GM18520 (cell line): ENCODE measurements around the gene RUFY1.
A peak's percentile ranks its signal among the peaks of the same experiment; 100 is the strongest.
"Not testable (repeated sequence)": the region's sequence is repeated elsewhere in the genome, so short reads cannot be mapped to it uniquely, and the experiment has no call there.

Experiments
- ATAC-seq: cut with Tn5 transposase; IDR thresholded peaks from one replicate; pipeline ENCODE4 v1.9.1; 2021; ENCODE audit not compliant: unreplicated experiment

RUFY1 gene

DNA sequence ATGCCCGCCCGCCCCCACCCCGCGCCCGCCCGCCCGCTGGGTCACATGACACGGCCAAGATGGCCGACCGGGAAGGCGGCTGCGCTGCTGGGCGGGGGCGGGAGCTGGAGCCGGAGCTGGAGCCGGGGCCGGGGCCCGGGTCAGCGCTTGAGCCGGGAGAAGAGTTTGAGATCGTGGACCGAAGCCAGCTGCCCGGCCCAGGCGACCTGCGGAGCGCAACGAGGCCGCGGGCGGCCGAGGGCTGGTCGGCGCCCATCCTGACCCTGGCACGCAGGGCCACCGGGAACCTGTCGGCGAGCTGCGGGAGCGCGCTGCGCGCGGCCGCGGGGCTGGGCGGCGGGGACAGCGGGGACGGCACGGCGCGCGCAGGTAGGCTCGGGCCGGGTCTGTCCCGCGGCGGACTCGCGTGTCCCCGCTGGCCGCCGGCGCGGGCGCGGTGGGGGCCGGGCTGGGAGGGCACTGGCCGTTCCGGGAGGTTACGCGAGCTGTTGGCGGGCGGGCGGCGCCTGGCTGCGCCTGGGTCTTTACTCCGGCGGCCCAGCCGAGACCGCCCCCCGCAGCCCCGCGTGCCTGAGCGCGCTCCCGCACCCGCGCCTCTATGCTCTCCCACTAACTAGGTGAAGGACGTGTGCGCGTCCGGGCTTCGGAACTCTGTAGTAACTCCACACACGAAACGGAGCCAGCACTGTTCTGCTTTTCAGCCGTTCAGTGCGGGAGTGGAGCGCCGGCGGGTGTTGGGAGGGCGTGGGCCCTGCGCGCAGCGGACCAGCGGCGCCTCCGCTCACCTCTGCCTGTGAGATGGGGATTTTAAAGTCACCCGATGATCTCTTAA lies at the start of gene RUFY1:
TSS of gene RUFY1 (plus strand) at position 44 of the 832 bp plus-strand sequence. CDS start at position 60, 16 bp downstream.
- ATAC-seq, result peak; percentile 82

DNA sequence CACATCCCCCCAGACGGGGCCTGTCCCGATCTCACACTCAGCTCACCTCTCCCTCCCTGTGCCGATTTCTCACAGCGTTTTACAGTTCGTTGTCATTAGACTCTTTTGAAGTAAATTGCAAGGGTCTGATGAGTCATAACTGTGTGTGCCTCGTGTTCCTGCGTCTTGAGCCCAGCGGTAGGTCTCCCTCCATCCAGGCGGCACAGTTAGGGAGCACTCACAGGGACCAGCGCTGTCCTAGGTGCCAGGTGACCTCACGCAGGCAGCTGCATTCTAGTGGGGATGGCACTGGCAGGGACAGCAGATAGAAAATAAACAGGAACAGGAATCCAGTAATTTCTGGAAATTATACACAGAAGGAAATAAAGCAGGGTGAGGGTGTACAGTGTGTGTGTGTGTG lies 48.4 kb upstream of the RUFY1 start:
- not testable (repeated sequence) for ATAC-seq

DNA sequence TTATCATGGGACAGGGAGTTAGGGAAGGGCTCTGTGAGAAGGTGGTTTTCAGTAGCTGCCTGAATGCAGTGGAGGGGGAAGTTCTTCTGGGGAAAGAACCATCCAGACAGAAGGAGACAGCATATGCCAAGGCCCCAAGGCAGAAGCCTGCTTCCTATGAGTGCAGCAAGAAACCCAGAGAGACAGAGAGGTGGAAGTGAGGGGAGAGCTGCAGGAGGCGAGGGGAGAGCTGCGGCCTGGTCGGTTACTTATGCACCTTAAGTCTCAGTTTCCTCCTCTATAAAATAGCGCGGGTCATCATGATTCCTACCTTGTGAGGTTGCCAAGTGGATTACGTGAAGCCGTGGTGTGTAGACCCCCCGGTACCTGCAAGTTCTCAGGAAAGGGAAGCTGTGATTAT lies 47.9 kb upstream of the RUFY1 start:
- not testable (repeated sequence) for ATAC-seq

DNA sequence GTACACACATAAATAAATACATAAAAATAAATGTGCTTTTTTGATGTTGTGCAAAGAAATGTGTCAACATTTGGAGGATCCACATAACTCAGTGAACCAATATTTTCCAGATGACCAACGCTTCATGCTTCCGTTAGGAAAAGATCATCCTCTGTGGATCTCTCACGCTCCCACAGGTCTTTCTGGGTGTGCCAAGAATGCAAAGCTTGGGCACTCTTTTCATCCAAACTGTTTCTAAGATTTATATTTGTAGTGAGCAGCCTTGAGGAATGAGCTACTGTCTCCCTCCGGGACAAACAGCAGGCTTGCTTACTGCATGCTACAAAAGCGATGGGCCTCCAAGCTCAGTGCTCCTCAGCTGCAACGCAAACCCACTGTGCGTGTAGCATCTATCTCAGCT lies 46.2 kb upstream of the RUFY1 start:
- no peak for ATAC-seq

GRCh38 chr5:179504600-179505396 lies 45.6 kb upstream of the RUFY1 start:
- ATAC-seq, result no peak

DNA sequence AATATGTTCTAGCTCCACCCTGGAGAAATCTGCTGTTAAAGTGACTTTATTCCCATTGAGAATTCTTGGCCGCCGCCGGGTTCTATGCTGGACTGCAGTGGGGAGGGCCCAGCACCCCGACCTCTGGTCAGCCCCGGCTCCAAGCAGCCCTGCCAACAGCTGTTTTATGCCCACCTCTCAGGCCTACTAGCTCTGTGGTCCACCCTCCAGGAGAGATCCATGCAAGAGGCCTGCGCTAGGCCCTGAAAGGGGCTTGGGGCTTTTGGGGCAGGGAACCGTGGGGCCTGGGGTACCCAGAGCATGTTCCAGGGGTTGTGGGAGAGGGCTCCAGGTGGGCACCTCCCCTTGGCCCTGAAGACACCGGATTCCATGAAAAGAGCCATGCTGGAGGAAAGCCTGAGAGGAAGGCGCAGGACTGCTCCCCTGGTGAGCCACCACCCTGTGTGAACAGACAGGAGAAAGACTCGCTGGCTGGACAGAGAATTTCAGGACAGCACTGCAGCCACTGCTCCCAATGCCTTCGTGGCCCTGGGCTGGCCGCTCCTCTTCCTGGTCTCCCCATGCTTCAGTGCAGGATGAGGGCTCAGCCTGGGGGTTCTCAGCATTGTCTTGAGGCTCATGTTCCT lies 44.6 kb upstream of the RUFY1 start:
- no peak for ATAC-seq

- ATAC-seq, result no peak
Measured at GRCh38 chr5:179509239-179509638, 41.1 kb upstream of the RUFY1 start.

- no peak for ATAC-seq
Measured at GRCh38 chr5:179509845-179510244, 40.5 kb upstream of the RUFY1 start.

DNA sequence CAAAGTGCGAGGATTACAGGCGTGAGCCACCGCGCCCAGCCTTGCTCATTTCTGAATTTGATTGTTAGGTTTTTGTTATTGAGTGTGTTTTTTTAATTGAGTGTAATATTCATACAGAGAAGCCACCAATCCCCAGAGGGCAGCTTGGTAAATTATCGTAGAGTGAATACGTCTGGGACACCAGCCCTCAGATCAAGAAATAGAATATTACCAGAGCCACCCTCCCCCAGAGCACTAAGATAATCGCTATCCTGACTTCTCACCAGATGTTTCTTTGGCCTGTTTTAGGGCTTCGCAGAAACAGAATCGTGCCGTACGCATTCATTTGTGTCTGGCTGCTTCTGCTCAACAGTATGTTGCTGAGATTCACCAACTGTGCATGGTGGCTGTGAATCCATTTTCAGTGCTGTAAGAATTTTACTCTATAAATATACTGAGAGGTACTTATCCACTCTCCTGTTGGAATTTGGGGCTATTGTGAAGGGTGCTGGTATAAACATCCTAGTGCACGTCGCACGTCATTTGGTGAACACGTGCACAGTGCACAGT lies 37.8 kb upstream of the RUFY1 start:
- ATAC-seq, result no peak

DNA sequence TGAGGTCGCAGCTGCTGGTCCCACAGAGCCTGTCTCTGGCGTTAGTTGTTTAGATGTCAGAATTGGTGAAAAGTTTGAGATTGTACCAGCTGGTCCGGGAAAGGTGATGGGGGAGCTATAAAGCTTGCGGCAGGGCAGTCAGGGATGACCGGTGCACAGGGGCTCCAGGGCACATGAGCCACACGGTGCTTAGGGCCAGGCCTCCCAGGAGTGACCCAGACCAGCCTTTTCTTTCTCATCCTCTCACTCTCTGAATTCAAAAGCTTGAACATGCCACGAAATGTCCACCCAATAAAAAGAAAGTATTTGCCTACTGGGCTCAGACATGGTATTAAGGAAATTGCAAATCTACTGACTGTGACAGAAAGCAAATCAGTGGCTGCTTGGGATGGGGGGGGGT lies 34.9 kb upstream of the RUFY1 start:
- not testable (repeated sequence) for ATAC-seq

GRCh38 chr5:179516221-179516620 lies 34.1 kb upstream of the RUFY1 start:
- ATAC-seq, result no peak

DNA sequence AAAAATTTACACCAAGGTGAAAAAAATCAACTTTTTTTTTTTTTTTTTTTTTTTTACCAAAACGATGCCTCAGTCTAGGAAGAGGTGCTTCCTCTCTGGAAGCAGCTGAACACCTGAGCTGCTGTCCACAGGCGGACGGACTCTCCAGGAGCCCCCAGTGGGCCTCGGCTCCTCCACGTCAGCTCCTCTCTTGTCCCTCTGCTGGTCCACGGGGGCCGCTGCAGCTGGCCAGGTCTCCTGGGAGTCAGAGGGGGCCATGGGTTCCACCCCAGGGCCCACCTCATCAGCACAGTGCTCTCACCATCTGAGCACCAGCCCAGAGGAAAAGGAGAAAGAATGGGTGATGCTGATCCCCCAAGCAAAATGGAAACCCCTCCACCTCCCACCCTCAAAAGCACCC lies 32.6 kb upstream of the RUFY1 start:
- ATAC-seq, result not testable (repeated sequence)

DNA sequence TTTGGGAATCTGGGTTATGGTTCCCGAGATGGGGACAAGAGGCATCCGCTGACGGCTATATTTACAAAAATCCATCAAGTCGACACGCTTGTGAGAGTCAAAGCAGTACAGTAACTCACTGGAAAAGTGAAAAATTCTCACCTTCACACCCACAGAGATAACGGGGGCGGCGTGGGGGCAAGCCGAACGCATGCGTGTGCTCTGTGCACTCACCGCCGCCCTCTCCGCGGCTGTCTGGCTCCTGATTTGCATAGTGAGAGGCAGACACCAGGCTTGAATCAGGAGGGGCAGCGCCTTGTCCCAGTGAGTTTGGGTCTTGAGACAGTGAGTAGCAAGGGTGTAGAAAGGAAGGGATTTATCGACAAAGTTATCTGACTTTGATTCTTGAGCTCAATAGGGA lies 32.0 kb upstream of the RUFY1 start:
- peak; percentile 73 for ATAC-seq

GRCh38 chr5:179519416-179520070 lies 30.8 kb upstream of the RUFY1 start:
- ATAC-seq, result not testable (repeated sequence)

DNA sequence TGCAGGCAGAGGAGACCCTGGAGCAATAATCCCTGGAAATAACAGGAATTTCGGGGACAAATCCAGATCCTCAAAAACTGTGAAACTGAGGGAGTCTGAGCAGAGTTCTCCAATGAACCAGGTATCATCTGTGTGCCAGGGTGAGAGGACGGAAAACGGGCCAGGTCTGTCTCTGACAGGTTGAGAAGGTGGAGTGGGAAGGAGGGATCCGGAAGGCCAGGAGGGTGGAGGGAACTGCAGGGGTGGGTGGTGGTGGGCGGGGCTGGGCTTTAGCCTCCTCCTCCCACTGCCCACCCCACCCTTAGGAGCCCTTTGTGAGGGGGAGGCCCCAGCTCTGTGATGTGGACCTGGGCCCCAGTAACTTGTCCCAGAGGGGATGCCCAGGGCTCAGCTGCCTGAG lies 28.2 kb upstream of the RUFY1 start:
- not testable (repeated sequence) for ATAC-seq

DNA sequence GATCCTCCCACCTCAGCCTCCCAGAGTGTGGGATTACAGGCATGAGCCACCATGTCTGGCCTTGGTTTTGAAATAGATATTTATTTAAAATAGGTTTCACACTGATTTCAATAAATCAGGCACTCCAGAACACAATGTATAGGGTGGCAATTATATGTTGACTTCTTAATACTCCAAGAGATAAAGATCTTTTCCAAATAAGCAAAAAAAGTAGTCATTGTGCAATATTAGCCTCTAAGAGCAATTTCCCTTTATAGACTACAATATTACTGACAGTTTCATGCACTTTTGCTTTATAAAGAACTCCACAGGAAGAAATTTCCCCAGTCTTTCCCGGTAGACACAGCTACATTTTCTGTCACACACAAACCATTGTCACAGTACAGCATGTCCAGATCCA lies 23.4 kb upstream of the RUFY1 start:
- ATAC-seq, result no peak

DNA sequence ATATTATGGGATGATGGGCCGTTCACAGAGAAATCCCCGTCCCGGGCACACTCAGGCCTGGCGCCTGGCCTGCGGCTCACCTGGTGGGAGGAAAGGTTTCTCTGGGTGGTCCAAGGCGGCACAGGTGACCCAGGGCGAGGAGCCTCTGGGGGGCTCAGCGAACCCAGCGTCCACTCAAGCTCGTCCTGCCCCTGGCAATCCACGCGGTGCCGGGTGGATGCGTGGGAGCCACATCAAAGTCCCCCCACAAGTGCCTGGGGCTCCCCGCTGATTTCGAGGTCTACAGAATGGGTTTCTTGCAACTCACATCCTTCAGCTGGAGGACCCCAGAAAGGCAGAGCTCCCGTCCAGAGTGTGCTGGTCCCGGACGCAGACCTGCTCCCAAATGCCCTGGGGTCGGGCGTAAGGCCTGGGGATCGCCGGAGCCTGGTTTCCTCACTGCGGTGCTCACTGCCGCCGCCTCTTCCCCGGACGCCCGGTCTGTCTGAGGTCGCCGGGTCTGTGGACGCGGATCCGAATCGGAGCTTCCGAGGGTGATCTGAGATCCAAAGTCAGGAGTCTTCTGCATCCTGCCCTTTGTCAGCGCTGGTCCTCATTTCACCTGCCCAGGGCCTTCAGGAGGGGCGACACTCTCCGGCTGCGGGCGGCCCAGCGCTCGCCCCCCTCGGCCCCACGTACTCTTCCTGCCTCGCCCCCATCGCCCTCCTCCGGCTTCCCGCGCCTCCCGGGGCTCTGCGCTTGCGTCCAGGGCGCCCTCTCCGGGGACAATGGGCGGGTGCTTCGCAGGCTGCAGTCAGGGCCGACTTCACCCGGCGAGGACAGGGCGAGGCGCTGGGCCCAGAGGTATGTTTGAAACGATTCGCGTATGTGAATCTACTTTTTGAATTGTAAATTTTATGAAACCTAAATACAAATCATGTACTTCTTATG lies 20.0 kb upstream of the RUFY1 start:
- peak; percentile 51 for ATAC-seq

DNA sequence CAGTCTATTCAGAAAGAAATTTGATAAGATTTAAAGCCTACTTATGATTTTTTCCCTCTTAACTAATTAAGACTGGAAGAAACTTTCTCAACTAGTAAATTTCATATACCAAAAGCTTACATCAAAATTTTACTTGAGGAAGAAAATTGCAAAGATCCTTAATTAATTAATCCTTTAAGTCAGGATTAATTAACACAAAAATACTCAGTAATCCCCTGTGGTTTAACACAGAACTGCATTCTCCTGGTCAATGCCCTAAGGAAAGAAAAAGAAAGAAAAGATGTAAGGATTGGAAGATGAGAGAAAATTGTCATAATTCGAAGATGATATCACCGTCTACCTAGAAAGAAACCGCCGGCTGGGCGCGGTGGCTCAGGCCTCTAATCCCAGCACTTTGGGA lies 17.3 kb upstream of the RUFY1 start:
- no peak for ATAC-seq

DNA sequence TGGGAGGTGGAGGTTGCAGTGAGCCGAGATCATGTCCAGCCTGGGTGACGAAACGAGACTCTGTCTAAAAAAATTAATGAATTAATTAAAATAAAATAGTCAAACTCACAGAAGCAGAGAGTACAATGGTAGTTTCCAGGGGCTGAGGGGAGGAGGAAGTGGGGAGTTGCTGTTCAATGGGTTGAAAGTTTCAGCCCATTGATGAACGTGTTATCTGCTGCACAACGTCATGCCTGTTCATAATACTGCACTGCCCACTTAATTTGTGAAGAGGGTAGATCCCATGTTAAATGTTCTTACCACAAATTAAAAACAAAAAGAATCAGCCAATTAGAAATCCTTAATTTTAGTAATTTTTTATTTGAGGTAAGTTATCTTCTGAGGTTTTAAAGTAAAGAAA lies 16.4 kb upstream of the RUFY1 start:
- no peak for ATAC-seq

GRCh38 chr5:179534431-179534830 lies 15.9 kb upstream of the RUFY1 start:
- no peak for ATAC-seq
